NCI-H1105 treated with DMSO at 0.1 percent for 48 hours (cell line): Measurements from ENCODE around the gene CLDN17.

Source experiments
- DNase-seq: peaks from one replicate; lab custom pipeline; 2025; lab: John Stamatoyannopoulos, UW

The CLDN17 gene

DNA sequence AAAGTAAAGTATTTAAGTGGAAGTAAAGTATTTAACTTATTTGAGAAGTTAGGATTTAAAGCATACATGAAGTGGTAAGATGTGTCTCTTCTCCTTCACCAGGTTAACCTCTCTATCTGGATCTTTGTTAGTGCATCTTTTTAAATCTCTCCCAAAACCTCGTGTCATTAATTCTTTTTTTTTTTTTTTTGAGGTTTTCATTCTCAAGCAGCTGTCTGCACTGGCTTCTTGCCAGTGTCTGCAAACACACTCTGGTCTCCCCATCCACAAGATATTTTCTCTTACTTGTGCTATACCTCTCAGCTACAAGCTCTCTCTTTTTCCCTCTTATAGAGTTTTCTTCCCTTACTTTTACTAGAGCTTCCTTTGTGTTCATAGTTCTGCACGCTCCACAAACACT, 49.0 kb downstream of the CLDN17 start:
- no peak for DNase-seq

DNA sequence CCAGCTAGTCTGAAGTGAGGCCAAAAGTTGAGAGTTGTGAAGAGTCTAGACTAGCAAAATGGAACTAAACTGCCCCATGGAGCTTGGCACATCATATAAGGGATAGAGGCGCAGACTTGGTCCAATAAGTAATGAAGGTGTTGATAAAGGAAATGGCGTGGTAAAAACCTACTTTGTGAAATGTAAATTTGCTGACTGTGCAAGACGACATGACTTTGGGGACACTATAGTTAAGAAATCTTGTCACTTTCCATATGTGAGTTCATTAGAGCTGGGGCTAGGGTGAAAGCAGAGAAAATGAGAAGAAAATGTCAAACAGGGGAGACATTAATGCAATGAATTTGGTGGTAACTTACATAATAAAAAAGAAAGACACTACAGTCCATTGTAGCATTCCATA, 50.1 kb downstream of the CLDN17 start:
- DNase-seq, result no peak
